ENCODE measurements around the gene RHOT2.

DNA sequence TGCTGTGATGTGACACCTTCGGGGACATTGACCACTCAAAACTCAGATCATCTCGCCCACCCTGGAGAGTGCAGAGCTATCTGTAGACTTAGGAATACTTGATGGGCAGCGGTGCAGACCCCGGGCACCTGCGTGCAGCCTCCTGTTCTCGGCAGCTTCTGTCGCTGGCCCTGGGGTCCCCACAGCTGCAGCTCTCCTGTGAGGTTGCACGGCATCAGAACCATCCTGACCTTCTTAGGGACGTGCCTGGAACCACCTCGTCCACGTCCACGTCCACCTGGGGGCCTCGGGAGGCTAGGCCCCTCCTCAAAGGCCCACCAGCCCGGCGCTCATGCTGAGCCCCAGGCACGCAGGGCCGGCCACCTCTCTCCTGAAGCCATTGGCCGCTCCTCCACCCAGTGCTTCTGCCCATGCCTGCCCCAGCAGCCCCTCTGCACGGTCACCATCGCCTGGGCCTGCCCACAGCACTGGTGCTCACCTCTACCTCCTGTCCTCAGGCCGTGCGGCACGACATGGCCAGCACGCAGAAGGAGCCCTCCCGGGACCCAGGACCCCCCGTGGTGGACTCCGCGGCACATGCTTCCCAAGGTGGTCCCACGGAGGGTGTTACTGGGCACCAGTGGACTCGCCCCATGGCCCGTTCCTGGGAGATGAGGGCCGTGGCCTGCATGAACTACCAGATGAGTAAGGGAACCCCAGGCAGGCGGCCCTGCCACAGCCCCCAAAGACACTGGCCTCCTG, 39.4 kb upstream of the RHOT2 start:
- TF ChIP-seq, protein P1, sequence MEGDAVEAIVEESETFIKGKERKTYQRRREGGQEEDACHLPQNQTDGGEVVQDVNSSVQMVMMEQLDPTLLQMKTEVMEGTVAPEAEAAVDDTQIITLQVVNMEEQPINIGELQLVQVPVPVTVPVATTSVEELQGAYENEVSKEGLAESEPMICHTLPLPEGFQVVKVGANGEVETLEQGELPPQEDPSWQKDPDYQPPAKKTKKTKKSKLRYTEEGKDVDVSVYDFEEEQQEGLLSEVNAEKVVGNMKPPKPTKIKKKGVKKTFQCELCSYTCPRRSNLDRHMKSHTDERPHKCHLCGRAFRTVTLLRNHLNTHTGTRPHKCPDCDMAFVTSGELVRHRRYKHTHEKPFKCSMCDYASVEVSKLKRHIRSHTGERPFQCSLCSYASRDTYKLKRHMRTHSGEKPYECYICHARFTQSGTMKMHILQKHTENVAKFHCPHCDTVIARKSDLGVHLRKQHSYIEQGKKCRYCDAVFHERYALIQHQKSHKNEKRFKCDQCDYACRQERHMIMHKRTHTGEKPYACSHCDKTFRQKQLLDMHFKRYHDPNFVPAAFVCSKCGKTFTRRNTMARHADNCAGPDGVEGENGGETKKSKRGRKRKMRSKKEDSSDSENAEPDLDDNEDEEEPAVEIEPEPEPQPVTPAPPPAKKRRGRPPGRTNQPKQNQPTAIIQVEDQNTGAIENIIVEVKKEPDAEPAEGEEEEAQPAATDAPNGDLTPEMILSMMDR (conservative IDR thresholded peaks at IDR 0.05 in 1 of 2, IDR thresholded peaks at IDR 0.05 in 1 of 2; ENCODE audit: extremely low read depth in 1 of 2, insufficient read depth in 1 of 2, low read depth in 1 of 2, low read length in 2 of 2), result no peak
- no peak for TF ChIP-seq EZH2 (IDR thresholded peaks at IDR 0.05; ENCODE audit: borderline replicate concordance, low read length)
